HPDE6-E6E7 (cell line): Measurements from ENCODE around the gene C4BPA.

ENCODE experiments used
- DNase-seq: peaks from one replicate; pipeline ENCODE4 v3.0.0; 2011; ENCODE audit warnings: missing footprints; ENCODE audit errors: extremely low spot score

The C4BPA gene

GRCh38 chr1:207124389-207124788 lies 20.4 kb downstream of the C4BPA start:
- DNase-seq: no peak

DNA sequence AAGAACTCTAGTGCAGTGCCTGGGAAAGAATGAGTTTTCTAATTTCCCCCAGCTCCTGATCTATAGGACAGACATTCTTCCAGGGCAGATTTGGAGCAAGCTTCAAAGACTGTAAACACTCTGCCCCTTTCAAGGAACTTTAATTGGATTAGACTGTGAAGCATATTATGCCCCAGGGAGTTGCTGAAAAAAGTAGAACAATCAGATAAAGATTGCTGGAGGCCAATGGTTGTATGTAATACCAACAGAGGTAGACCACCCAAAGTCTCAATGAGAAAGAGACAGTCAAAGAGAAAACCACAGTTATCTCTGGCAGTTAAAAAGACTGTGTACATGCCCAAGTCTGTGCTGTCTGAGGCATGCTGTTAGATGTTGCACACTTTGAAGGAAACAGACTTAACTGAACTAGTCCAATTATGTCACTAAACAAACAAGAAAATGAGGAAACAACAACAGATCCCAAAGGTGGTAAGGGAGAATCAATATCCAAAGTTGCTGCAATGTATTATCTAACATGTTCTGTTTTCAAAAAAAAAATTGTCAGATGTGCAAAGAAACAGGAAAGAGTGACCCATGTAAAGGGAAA lies 24.4 kb downstream of the C4BPA start:
- no peak for DNase-seq

DNA sequence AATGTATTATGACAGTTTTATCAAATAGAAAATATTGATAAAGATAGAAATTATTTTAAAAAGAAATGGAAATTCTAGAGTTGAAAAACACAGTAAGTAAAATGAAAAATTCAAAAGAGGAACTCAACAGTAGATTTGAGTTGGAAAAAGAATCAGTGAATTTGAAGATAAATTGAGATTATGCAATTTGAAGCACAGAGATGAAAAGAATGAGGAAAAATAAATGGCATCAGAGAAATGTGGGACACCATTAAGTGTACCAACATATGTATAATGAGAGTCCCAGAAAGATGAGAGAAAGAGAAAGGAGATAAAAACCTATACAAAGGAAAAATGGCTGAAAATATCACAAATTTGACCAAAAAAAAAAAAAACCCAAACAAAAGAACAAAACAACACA lies 25.0 kb downstream of the C4BPA start:
- no peak for DNase-seq

GRCh38 chr1:207130252-207131036 lies 26.4 kb downstream of the C4BPA start:
- no peak for DNase-seq

- DNase-seq: no peak
Measured at GRCh38 chr1:207131163-207131562, 27.1 kb downstream of the C4BPA start.

DNA sequence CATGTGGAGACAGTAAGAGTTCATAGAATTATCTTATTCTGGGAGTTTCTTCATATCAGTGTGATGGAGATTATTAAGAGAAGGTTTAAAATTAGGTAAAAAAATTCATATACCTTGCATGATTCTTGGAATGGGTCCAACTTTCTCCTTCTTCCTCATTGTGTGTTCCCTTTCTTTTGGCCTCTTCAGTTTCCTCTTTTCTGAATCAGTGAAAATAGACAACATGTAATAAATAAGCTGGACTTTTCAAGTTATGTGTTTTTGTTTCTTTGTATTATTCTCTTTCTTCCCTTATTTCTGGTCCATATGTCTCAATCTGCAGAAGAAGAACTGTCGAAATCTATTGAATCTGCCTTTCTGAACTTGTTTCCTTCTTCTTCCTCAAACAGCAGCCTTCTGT lies 30.5 kb downstream of the C4BPA start:
- DNase-seq: no peak

DNA sequence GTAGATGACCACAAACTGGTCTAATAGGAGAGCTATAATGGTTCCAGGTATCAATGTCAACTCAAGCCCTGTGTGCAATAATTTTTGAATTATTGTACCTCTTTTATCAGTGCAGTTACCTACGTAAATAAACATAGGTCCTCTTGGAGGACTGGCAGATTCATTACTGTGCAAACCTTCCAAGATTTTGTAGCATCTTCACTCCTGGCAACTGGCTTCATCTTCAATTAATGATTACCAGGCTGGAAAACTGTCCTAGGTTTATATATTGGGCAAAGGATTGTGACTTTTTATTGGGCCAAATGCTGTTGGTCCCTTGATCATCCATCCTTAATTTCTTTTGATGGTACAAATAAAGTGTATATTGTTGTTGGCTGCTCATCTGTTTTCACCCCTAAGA lies 35.6 kb downstream of the C4BPA start:
- no peak for DNase-seq

GRCh38 chr1:207140536-207140935 lies 36.5 kb downstream of the C4BPA start:
- peak; percentile 9 for DNase-seq

GRCh38 chr1:207145401-207146058 lies 41.5 kb downstream of the C4BPA start:
- DNase-seq: no peak

GRCh38 chr1:207151920-207152319 lies 47.9 kb downstream of the C4BPA start:
- DNase-seq: no peak

GRCh38 chr1:207152792-207153468 lies 48.9 kb downstream of the C4BPA start:
- no peak for DNase-seq

- no peak for DNase-seq
Measured at GRCh38 chr1:207155028-207155427, 51.0 kb downstream of the C4BPA start.

DNA sequence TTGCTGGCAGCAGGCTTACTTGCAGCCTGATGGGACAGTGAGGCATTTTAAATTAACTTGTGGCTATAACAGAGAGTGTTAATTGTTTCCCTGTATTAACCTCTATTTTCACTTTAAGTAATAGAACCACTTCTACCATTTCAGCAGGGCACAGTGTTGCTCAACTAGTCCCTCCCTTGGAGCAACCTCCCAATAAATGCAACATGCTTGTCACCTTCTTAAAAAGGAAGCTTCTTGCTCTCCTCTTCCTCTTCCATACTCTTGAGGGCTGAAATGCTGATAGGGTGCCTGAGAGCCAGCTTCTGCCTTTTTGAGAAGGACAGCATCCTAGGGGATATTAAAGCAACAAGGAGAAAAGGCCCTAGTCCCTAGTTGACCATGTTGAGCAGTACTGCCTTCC lies 52.1 kb downstream of the C4BPA start:
- DNase-seq: no peak

GRCh38 chr1:207156826-207157225 lies 52.8 kb downstream of the C4BPA start:
- no peak for DNase-seq

DNA sequence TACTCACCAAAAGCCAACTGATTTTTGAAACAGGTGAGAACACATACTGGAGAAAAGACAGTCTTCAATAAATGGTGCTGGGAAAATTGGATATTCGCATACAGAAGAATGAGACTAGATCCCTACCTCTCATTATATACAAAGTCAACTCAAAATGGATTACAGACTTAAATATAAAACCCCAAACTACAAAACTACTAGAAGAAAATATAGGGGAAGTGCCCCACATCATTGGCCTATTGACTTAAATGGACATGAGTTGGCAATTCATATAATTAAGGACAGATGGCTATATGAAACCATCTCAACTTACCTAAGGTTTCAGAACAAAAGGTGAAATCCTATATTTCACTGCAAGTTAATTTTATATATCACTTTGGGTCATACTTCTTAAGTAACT lies 60.1 kb downstream of the C4BPA start:
- DNase-seq: no peak

DNA sequence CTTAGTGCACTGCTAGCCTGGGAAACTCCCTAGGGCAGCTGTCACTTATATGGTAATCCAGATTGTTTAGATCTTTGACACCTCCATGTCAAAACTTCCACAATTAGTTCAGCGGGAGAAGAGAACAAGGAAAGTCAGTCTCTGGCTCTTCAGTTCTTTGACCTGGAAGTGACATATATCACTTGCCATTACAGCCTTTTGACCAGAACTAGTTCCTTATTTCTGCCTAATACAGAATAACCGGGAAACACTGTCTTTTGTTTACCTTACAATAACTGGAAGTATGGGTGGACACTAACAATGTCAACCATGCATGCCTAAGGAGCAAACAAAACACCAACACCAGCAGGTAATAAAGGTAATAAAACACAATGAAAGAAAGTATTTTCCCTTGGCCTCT lies 68.3 kb downstream of the C4BPA start:
- DNase-seq: no peak

DNA sequence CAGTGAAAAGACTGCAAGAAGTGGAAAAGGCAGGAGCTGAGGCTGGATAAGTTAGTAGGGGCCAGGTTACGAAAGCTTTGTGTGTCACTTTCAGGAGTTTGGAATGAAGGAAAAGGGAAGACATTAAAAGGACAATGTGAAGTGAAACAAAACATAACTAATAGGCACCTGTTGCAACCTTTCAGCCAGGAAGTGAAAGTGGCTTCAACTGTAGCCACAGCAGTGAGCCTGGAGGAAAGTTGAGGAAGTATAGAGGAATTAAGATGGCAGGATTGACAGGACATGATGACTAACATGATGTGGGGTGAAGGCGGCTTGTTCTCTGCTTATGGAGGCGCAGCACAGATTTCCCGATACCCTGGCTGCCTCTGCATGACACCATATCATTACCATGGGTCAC lies 68.9 kb downstream of the C4BPA start:
- DNase-seq: no peak

GRCh38 chr1:207173396-207173795 lies 69.4 kb downstream of the C4BPA start:
- DNase-seq: no peak

GRCh38 chr1:207174913-207175312 lies 70.9 kb downstream of the C4BPA start:
- no peak for DNase-seq

DNA sequence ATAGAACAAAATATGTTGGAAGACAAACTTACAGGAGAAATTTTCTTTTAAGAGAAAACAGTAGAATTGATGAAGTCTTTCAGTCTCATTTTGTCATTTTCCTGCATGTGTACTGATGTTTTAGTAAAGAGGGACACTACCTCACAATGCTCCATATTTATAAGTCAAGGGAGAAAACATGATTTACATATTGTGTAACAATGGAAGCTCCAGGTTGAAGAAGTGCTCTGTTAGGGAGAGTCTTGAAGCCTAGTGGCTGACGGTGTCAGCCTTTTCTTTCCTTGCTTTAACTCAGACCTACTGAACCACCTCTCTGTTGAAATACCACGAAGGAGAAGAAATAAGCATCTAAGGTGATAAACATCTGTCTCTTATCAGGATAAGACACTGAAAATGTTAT lies 75.0 kb downstream of the C4BPA start:
- no peak for DNase-seq

DNA sequence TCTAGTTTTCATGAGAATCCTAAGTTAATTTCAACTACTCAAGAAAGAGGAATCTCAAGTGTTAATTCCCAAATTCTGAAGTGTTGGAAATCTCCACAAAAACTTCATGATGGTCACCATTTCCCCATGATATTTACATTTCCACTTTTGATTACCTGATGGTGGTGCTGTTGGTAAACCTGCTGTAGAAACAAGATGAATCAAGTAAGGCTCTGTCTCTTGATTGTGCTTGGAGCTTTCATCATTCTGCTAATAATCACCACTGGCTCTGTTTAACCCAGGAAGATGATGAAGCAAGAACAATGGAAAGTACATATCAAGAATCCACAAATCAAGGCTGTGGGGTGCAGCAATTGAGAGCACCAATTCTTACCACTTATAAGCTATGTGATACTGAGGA lies 77.8 kb downstream of the C4BPA start:
- peak; percentile 40 for DNase-seq

- DNase-seq: no peak
Measured at GRCh38 chr1:207186503-207186902, 82.5 kb downstream of the C4BPA start.

- DNase-seq: no peak
Measured at GRCh38 chr1:207188901-207189300, 84.9 kb downstream of the C4BPA start.
